Endodermal cell (in vitro differentiated cells): ENCODE measurements around the gene PCK2. TPM values are rescaled to one million over a fixed set of nuclear protein-coding genes. Genes with fewer than 3 reads are reported as not detected.

Source experiments
- DNase-seq: peaks from one replicate; pipeline ENCODE4 v3.0.0-alpha.2; 2017
- H3K27ac ChIP-seq: 2 replicates; pipeline ENCODE4 v1.5.1; 2013; ENCODE audit warnings: mild to moderate bottlenecking, low read depth, low read length, moderate library complexity
- H3K27me3 ChIP-seq: 2 replicates; pipeline ENCODE4 v1.6.1; 2013; ENCODE audit warnings: mild to moderate bottlenecking, low read length, moderate library complexity; ENCODE audit not compliant: insufficient read depth, control insufficient read depth, poor library complexity, severe bottlenecking
- H3K36me3 ChIP-seq: 2 replicates; pipeline ENCODE4 v1.7.0; 2013; ENCODE audit warnings: mild to moderate bottlenecking, low read length, moderate library complexity; ENCODE audit not compliant: control insufficient read depth, insufficient read depth
- H3K4me1 ChIP-seq: one replicate; pipeline ENCODE4 v1.7.0; 2013; ENCODE audit warnings: low read length; ENCODE audit not compliant: control insufficient read depth, insufficient read depth
- H3K4me3 ChIP-seq: 2 replicates; pipeline ENCODE4 v1.5.1; 2013; ENCODE audit warnings: mild to moderate bottlenecking, low read length, moderate library complexity
- H3K9ac ChIP-seq: 2 replicates; pipeline ENCODE4 v1.6.1; 2013; ENCODE audit warnings: mild to moderate bottlenecking, low read length, moderate library complexity; ENCODE audit not compliant: poor library complexity, severe bottlenecking; ENCODE audit errors: extremely low read depth
- H3K9me3 ChIP-seq: 2 replicates; pipeline ENCODE4 v1.6.1; 2013; ENCODE audit warnings: mild to moderate bottlenecking, low read length, moderate library complexity; ENCODE audit not compliant: control insufficient read depth
- H3K27ac Mint-ChIP-seq: 2 replicates; pipeline ENCODE4 v1.8.0; 2020; ENCODE audit warnings: mixed read lengths
- H3K27me3 Mint-ChIP-seq: 2 replicates; pipeline ENCODE4 v1.8.0; 2021; ENCODE audit warnings: mild to moderate bottlenecking, mixed read lengths; ENCODE audit not compliant: insufficient read depth
- H3K36me3 Mint-ChIP-seq: 2 replicates; pipeline ENCODE4 v1.8.0; 2020; ENCODE audit warnings: low read depth, mixed read lengths
- H3K4me1 Mint-ChIP-seq: 2 replicates; pipeline ENCODE4 v1.8.0; 2020; ENCODE audit warnings: mixed read lengths
- H3K4me3 Mint-ChIP-seq: 2 replicates; pipeline ENCODE4 v1.8.0; 2020; ENCODE audit warnings: mild to moderate bottlenecking, moderate library complexity, mixed read lengths
- H3K9me3 Mint-ChIP-seq: 2 replicates; pipeline ENCODE4 v1.8.0; 2020; ENCODE audit warnings: mild to moderate bottlenecking, mixed read lengths
- CTCF ChIP-seq: fragments of 200-600 bp; sonication (generic); conservative IDR thresholded peaks from 2 replicates; pipeline ENCODE4 v1.5.0; 2021; ENCODE audit warnings: antibody characterized with exemption, mild to moderate bottlenecking
- WGBS, 2 experiments: methylation state at CpG; one replicate each; pipeline versions ENCODE4 v1.1.5 to v1.1.7; 2013; ENCODE audit warnings: missing lambda C conversion rate in 2 of 2, mixed read lengths in 1 of 2; ENCODE audit not compliant: insufficient coverage in 1 of 2, insufficient read length in 1 of 2; 5-methylcytosine and 5-hydroxymethylcytosine counted together
- total RNA-seq, 2 donors: library from RNA; stranded (reverse); fragmentation: NEBNext Ultra II Directional in 1 of 2; extraction: Animal tissue kit (Norgen Biotek cat#: 25700) in 1 of 2; gene quantifications; 2 replicates in 1 of 2; 3 replicates in 1 of 2; pipeline ENCODE4 v1.2.1, GENCODE V29; 2021

Gene PCK2
- total RNA-seq, 2 donors from 2014 or later = 37.7 to 42.8 TPM

- Mint-ChIP-seq H3K4me3 (no peak overlapping the region), H3K36me3 (peaks cover 49% of the 10 kb centered on the region), H3K27ac (peak overlapping the region; percentile 39), H3K4me1 (peaks cover 4% of the 10 kb centered on the region), H3K27me3 (no peaks in the 10 kb centered on the region), H3K9me3 (no peaks in the 10 kb centered on the region)
- no peak overlapping the region for H3K9ac ChIP-seq
- H3K4me1 ChIP-seq = no peaks in the 10 kb centered on the region
- H3K4me3 ChIP-seq = no peak overlapping the region
- no peak overlapping the region for H3K27ac ChIP-seq
- TF ChIP-seq CTCF = no peak
- no peak for DNase-seq
- H3K9me3 ChIP-seq = no peaks in the 10 kb centered on the region
- WGBS, 2 experiments = 94 to 98% methylated on average over 7 to 8 of the region's 8 CpGs
- H3K27me3 ChIP-seq = no peaks in the 10 kb centered on the region
- peaks cover 53% of the 10 kb centered on the region for H3K36me3 ChIP-seq
Measured at GRCh38 chr14:24122898-24123297, 28.8 kb downstream of the PCK2 start.

- Mint-ChIP-seq H3K27ac (peak overlapping the region; percentile 61), H3K4me3 (no peak overlapping the region), H3K36me3 (peaks cover 40% of the 10 kb centered on the region), H3K27me3 (no peaks in the 10 kb centered on the region), H3K4me1 (peaks cover 4% of the 10 kb centered on the region), H3K9me3 (no peaks in the 10 kb centered on the region)
- Histone ChIP-seq H3K27me3 (no peaks in the 10 kb centered on the region), H3K4me3 (no peak overlapping the region), H3K9ac (no peak overlapping the region), H3K4me1 (no peaks in the 10 kb centered on the region), H3K9me3 (no peaks in the 10 kb centered on the region), H3K36me3 (peaks cover 44% of the 10 kb centered on the region), H3K27ac (no peak overlapping the region)
- WGBS, 2 experiments = 90 to 92% methylated on average over 6 to 9 of the region's 9 CpGs
- TF ChIP-seq CTCF = no peak
- peak; percentile 62 for DNase-seq
Measured at GRCh38 chr14:24123424-24124417, 29.6 kb downstream of the PCK2 start.

GRCh38 chr14:24126939-24127338, 32.8 kb downstream of the PCK2 start:
- Mint-ChIP-seq H3K9me3 (no peaks in the 10 kb centered on the region), H3K4me3 (no peak overlapping the region), H3K27me3 (no peaks in the 10 kb centered on the region), H3K36me3 (peaks cover 17% of the 10 kb centered on the region), H3K27ac (no peak overlapping the region), H3K4me1 (peaks cover 4% of the 10 kb centered on the region)
- Histone ChIP-seq H3K27ac (no peak overlapping the region), H3K4me1 (no peaks in the 10 kb centered on the region), H3K9me3 (no peaks in the 10 kb centered on the region), H3K36me3 (peaks cover 19% of the 10 kb centered on the region), H3K4me3 (no peak overlapping the region), H3K27me3 (no peaks in the 10 kb centered on the region), H3K9ac (no peak overlapping the region)
- TF ChIP-seq CTCF = no peak
- no peak for DNase-seq
